HEK293T (cell line): ENCODE results near the gene SDHB.

Experiments
- FOXK2 ChIP-seq: fragments of 450-650 bp; IDR thresholded peaks from 2 replicates; pipeline ENCODE4 v1.6.1; 2016; ENCODE audit warnings: mild to moderate bottlenecking
- FOXM1 ChIP-seq: fragments of 450-650 bp; IDR thresholded peaks from 2 replicates; pipeline ENCODE4 v1.6.1; 2017; ENCODE audit warnings: mild to moderate bottlenecking, borderline replicate concordance
- SP1 ChIP-seq: fragments of 450-650 bp; IDR thresholded peaks from 2 replicates; pipeline ENCODE4 v1.6.1; 2017

DNA sequence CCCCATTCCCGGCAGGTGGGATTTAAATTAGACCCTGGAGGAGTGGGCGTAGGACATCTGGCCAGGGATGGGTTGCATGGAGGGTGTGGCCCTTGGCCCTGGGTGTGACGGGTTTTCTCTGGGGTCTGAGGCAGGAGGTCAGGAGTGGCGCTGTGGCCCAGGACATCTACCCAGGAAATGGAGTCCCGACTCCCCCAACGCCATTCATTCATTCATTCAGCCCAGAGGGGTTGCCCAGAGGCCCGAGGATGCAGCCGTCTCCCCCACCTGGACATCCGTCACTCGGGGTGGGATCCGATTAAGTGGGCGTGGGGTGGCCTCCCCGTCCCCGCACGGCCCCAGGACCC lies 42.8 kb downstream of the SDHB start:
- TF ChIP-seq FOXK2 (no peak), SP1 (no peak), FOXM1 (no peak)
